ENCODE results near the gene GEMIN4. TPM values are rescaled to one million over a fixed set of nuclear protein-coding genes. Genes with fewer than 3 reads are reported as not detected.
A peak's percentile ranks its signal among the peaks of the same experiment; 100 is the strongest.

The GEMIN4 gene
- total RNA-seq, 1 experiment from 2014 or later = 48.4 TPM

DNA sequence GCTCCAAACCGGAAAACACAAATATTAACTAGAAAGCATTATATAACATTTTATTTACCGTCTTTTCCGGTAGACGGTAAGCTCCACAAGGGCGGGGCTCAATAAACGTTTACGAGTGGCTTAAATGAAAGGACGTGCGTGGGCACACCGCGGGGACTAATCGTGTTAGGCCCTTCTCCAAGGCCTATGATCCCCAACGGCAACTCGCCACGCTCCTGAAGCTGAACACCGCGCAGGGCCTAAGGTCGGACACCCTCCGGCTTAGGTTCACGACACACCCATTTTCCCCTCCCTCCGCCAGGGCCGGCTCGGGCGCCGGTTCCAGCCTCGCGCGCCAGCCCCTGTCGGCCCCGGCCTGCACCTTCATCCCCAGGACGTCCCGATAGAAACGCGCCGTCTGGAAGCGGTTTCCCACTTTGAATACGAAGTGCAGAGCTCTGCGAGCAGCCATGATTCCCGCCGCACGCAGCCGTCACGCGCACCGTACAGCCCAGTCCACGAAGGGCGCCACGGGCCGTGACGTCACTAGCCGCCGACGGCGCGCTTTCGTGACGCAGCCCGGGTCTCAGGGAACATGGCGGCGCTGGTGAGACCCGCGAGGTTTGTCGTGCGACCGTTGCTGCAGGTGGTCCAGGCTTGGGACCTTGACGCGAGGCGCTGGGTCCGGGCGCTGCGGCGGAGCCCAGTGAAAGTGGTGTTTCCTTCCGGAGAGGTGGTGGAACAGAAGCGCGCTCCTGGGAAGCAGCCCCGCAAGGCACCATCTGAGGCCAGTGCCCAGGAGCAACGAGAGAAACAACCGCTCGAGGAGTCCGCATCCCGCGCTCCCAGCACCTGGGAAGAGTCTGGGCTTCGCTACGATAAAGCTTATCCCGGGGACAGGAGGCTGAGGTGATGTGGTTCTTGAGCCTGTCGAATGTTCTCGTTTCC lies 30.0 kb upstream of the GEMIN4 start, which contains the start of the genes GLOD4 and MRM3 (continued):
- TF ChIP-seq, protein P1, sequence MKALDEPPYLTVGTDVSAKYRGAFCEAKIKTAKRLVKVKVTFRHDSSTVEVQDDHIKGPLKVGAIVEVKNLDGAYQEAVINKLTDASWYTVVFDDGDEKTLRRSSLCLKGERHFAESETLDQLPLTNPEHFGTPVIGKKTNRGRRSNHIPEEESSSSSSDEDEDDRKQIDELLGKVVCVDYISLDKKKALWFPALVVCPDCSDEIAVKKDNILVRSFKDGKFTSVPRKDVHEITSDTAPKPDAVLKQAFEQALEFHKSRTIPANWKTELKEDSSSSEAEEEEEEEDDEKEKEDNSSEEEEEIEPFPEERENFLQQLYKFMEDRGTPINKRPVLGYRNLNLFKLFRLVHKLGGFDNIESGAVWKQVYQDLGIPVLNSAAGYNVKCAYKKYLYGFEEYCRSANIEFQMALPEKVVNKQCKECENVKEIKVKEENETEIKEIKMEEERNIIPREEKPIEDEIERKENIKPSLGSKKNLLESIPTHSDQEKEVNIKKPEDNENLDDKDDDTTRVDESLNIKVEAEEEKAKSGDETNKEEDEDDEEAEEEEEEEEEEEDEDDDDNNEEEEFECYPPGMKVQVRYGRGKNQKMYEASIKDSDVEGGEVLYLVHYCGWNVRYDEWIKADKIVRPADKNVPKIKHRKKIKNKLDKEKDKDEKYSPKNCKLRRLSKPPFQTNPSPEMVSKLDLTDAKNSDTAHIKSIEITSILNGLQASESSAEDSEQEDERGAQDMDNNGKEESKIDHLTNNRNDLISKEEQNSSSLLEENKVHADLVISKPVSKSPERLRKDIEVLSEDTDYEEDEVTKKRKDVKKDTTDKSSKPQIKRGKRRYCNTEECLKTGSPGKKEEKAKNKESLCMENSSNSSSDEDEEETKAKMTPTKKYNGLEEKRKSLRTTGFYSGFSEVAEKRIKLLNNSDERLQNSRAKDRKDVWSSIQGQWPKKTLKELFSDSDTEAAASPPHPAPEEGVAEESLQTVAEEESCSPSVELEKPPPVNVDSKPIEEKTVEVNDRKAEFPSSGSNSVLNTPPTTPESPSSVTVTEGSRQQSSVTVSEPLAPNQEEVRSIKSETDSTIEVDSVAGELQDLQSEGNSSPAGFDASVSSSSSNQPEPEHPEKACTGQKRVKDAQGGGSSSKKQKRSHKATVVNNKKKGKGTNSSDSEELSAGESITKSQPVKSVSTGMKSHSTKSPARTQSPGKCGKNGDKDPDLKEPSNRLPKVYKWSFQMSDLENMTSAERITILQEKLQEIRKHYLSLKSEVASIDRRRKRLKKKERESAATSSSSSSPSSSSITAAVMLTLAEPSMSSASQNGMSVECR (CRISPR knock-in tag; IDR thresholded peaks at IDR 0.05; ENCODE audit: borderline replicate concordance) = peak; percentile 97
- TF ChIP-seq TEAD1 (CRISPR knock-in tag; IDR thresholded peaks at IDR 0.05) (peak; percentile 87; the same call in 1 of the 2 replicates), ZNF416 (CRISPR knock-in tag; IDR thresholded peaks at IDR 0.05) (no peak), ZSCAN18 (CRISPR knock-in tag; IDR thresholded peaks at IDR 0.05) (no peak), ZBTB21 (CRISPR knock-in tag; IDR thresholded peaks at IDR 0.05; ENCODE audit: borderline replicate concordance) (peak; percentile 96), ZNF263 (CRISPR knock-in tag; IDR thresholded peaks at IDR 0.05; ENCODE audit: low read depth) (no peak), JUN (CRISPR knock-in tag; IDR thresholded peaks at IDR 0.05) (no peak), FOXP4 (CRISPR knock-in tag; IDR thresholded peaks at IDR 0.05) (peak; percentile 87), FOXJ3 (CRISPR knock-in tag; IDR thresholded peaks at IDR 0.05; ENCODE audit: borderline replicate concordance) (no peak), GRHL2 (CRISPR knock-in tag; IDR thresholded peaks at IDR 0.05; ENCODE audit: insufficient replicate concordance, severe bottlenecking) (no peak), TP53 (CRISPR knock-in tag; IDR thresholded peaks at IDR 0.05) (peak; percentile 92), NFYB (CRISPR knock-in tag; conservative IDR thresholded peaks at IDR 0.05; ENCODE audit: low read depth) (peak; percentile 51; the same call in 1 of the 2 replicates), ZNF138 (CRISPR knock-in tag; conservative IDR thresholded peaks at IDR 0.05) (peak; percentile 86; the same call in 1 of the 2 replicates), GABPB1 (CRISPR knock-in tag; IDR thresholded peaks at IDR 0.05) (peak; percentile 51; the same call in 1 of the 2 replicates)
- TF ChIP-seq, protein P2, sequence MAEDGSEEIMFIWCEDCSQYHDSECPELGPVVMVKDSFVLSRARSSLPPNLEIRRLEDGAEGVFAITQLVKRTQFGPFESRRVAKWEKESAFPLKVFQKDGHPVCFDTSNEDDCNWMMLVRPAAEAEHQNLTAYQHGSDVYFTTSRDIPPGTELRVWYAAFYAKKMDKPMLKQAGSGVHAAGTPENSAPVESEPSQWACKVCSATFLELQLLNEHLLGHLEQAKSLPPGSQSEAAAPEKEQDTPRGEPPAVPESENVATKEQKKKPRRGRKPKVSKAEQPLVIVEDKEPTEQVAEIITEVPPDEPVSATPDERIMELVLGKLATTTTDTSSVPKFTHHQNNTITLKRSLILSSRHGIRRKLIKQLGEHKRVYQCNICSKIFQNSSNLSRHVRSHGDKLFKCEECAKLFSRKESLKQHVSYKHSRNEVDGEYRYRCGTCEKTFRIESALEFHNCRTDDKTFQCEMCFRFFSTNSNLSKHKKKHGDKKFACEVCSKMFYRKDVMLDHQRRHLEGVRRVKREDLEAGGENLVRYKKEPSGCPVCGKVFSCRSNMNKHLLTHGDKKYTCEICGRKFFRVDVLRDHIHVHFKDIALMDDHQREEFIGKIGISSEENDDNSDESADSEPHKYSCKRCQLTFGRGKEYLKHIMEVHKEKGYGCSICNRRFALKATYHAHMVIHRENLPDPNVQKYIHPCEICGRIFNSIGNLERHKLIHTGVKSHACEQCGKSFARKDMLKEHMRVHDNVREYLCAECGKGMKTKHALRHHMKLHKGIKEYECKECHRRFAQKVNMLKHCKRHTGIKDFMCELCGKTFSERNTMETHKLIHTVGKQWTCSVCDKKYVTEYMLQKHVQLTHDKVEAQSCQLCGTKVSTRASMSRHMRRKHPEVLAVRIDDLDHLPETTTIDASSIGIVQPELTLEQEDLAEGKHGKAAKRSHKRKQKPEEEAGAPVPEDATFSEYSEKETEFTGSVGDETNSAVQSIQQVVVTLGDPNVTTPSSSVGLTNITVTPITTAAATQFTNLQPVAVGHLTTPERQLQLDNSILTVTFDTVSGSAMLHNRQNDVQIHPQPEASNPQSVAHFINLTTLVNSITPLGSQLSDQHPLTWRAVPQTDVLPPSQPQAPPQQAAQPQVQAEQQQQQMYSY (CRISPR knock-in tag; IDR thresholded peaks at IDR 0.05) = peak; percentile 42; the same call in 1 of the 2 replicates
- TF ChIP-seq, protein P3, sequence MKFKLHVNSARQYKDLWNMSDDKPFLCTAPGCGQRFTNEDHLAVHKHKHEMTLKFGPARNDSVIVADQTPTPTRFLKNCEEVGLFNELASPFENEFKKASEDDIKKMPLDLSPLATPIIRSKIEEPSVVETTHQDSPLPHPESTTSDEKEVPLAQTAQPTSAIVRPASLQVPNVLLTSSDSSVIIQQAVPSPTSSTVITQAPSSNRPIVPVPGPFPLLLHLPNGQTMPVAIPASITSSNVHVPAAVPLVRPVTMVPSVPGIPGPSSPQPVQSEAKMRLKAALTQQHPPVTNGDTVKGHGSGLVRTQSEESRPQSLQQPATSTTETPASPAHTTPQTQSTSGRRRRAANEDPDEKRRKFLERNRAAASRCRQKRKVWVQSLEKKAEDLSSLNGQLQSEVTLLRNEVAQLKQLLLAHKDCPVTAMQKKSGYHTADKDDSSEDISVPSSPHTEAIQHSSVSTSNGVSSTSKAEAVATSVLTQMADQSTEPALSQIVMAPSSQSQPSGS (CRISPR knock-in tag; IDR thresholded peaks at IDR 0.05; ENCODE audit: borderline replicate concordance, low read depth) = no peak
- TF ChIP-seq, protein P4, sequence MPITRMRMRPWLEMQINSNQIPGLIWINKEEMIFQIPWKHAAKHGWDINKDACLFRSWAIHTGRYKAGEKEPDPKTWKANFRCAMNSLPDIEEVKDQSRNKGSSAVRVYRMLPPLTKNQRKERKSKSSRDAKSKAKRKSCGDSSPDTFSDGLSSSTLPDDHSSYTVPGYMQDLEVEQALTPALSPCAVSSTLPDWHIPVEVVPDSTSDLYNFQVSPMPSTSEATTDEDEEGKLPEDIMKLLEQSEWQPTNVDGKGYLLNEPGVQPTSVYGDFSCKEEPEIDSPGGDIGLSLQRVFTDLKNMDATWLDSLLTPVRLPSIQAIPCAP (CRISPR knock-in tag; IDR thresholded peaks at IDR 0.05) = peak; percentile 52; the same call in 1 of the 2 replicates
- TF ChIP-seq, protein P5, sequence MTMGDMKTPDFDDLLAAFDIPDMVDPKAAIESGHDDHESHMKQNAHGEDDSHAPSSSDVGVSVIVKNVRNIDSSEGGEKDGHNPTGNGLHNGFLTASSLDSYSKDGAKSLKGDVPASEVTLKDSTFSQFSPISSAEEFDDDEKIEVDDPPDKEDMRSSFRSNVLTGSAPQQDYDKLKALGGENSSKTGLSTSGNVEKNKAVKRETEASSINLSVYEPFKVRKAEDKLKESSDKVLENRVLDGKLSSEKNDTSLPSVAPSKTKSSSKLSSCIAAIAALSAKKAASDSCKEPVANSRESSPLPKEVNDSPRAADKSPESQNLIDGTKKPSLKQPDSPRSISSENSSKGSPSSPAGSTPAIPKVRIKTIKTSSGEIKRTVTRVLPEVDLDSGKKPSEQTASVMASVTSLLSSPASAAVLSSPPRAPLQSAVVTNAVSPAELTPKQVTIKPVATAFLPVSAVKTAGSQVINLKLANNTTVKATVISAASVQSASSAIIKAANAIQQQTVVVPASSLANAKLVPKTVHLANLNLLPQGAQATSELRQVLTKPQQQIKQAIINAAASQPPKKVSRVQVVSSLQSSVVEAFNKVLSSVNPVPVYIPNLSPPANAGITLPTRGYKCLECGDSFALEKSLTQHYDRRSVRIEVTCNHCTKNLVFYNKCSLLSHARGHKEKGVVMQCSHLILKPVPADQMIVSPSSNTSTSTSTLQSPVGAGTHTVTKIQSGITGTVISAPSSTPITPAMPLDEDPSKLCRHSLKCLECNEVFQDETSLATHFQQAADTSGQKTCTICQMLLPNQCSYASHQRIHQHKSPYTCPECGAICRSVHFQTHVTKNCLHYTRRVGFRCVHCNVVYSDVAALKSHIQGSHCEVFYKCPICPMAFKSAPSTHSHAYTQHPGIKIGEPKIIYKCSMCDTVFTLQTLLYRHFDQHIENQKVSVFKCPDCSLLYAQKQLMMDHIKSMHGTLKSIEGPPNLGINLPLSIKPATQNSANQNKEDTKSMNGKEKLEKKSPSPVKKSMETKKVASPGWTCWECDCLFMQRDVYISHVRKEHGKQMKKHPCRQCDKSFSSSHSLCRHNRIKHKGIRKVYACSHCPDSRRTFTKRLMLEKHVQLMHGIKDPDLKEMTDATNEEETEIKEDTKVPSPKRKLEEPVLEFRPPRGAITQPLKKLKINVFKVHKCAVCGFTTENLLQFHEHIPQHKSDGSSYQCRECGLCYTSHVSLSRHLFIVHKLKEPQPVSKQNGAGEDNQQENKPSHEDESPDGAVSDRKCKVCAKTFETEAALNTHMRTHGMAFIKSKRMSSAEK (CRISPR knock-in tag; IDR thresholded peaks at IDR 0.05; ENCODE audit: borderline replicate concordance) = no peak

Measured in WTC11 (cell line).